WTC11 (cell line): ENCODE measurements around the gene CD93. TPM values are rescaled to one million over a fixed set of nuclear protein-coding genes. Genes with fewer than 3 reads are reported as not detected.

Source experiments
- ATAC-seq: fragments of 200-7000 bp; cut with Tn5 transposase; 2 replicates; pipeline ENCODE4 v1.10.0; 2021; ENCODE audit warnings: mild to moderate bottlenecking, moderate library complexity
- CTCF ChIA-PET: fragments of 300-600 bp; sonication (Branson Sonifier 250); formaldehyde crosslinking; loops from one replicate; lab custom pipeline; 2021; ENCODE audit warnings: antibody characterized with exemption; lab: Charles Lee
- POLR2A ChIA-PET: fragments of 350-600 bp; sonication (Branson Sonifier 250); formaldehyde crosslinking; loops from one replicate; lab custom pipeline; 2021; ENCODE audit warnings: antibody characterized with exemption; lab: Charles Lee
- DNase-seq: peaks from one replicate; pipeline ENCODE4 v3.0.0; 2021; ENCODE audit warnings: low spot score
- H3K27ac Mint-ChIP-seq: 2 replicates; pipeline ENCODE4 v1.8.0; 2021; ENCODE audit warnings: mixed read lengths
- H3K27me3 Mint-ChIP-seq: 2 replicates; pipeline ENCODE4 v1.8.0; 2021; ENCODE audit warnings: low read depth, mild to moderate bottlenecking, moderate library complexity, mixed read lengths
- H3K36me3 Mint-ChIP-seq: 2 replicates; pipeline ENCODE4 v1.8.0; 2021; ENCODE audit warnings: mixed read lengths
- H3K4me1 Mint-ChIP-seq: 2 replicates; pipeline ENCODE4 v1.8.0; 2022; ENCODE audit warnings: mixed read lengths
- H3K4me3 Mint-ChIP-seq: 2 replicates; pipeline ENCODE4 v1.8.0; 2021; ENCODE audit warnings: mild to moderate bottlenecking, moderate library complexity, mixed read lengths
- H3K9me3 Mint-ChIP-seq: 2 replicates; pipeline ENCODE4 v1.8.0; 2021; ENCODE audit warnings: mixed read lengths
- CTCF ChIP-seq: fragments of 200-600 bp; IDR thresholded peaks from 2 replicates; pipeline ENCODE4 v1.8.0; 2022; ENCODE audit warnings: antibody characterized with exemption
- ELF4 ChIP-seq: sonication (generic); formaldehyde crosslinking; IDR thresholded peaks from 2 replicates; pipeline ENCODE4 v1.8.1; 2022; ENCODE audit warnings: low read depth, mild to moderate bottlenecking, moderate library complexity, missing genetic modification reagents
- ETV6 ChIP-seq: sonication (generic); formaldehyde crosslinking; IDR thresholded peaks from 2 replicates; pipeline ENCODE4 v1.8.1; 2022; ENCODE audit warnings: mild to moderate bottlenecking, missing genetic modification reagents
- FOXK1 ChIP-seq: sonication (generic); formaldehyde crosslinking; IDR thresholded peaks from 2 replicates; pipeline ENCODE4 v1.8.0; 2022; ENCODE audit warnings: mild to moderate bottlenecking, moderate library complexity, missing genetic modification reagents
- GABPB1 ChIP-seq: sonication (generic); formaldehyde crosslinking; IDR thresholded peaks from 2 replicates; pipeline ENCODE4 v1.8.1; 2023; ENCODE audit warnings: mild to moderate bottlenecking, missing genetic modification reagents
- NFYB ChIP-seq: sonication (generic); formaldehyde crosslinking; conservative IDR thresholded peaks from 2 replicates; pipeline ENCODE4 v1.8.0; 2022; ENCODE audit warnings: low read depth, missing genetic modification reagents
- TEAD1 ChIP-seq: sonication (generic); formaldehyde crosslinking; IDR thresholded peaks from 2 replicates; pipeline ENCODE4 v1.8.0; 2022; ENCODE audit warnings: mild to moderate bottlenecking, missing genetic modification reagents
- ZBTB43 ChIP-seq: sonication (generic); formaldehyde crosslinking; IDR thresholded peaks from 2 replicates; pipeline ENCODE4 v1.8.1; 2023; ENCODE audit warnings: mild to moderate bottlenecking, missing genetic modification reagents
- ZNF396 ChIP-seq: fragments of 250-450 bp; sonication (Bioruptor Pico); IDR thresholded peaks from 2 replicates; pipeline ENCODE4 v1.8.0; 2021; ENCODE audit warnings: mild to moderate bottlenecking, moderate library complexity, borderline replicate concordance
- ZNF423 ChIP-seq: fragments of 250-450 bp; sonication (Bioruptor Pico); IDR thresholded peaks from 2 replicates; pipeline ENCODE4 v2.1.2; 2022; ENCODE audit warnings: mild to moderate bottlenecking, moderate library complexity
- total RNA-seq: library from RNA; stranded (reverse); gene quantifications from 3 replicates; pipeline ENCODE4 v1.2.3, GENCODE V29; 2021
- TF ChIP-seq, protein P1 (sequence below): fragments of 250-450 bp; sonication (Bioruptor Pico); IDR thresholded peaks from 2 replicates; pipeline ENCODE4 v1.9.0; 2021; ENCODE audit warnings: mild to moderate bottlenecking
- TF ChIP-seq, protein P2 (sequence below): sonication (generic); formaldehyde crosslinking; IDR thresholded peaks from 2 replicates; pipeline ENCODE4 v1.8.0; 2022; ENCODE audit warnings: missing genetic modification reagents
- TF ChIP-seq, protein P3 (sequence below): fragments of 250-450 bp; sonication (Bioruptor Pico); IDR thresholded peaks from 2 replicates; pipeline ENCODE4 v2.1.2; 2022; ENCODE audit warnings: mild to moderate bottlenecking, moderate library complexity

CD93 gene
- total RNA-seq, 1 experiment from 2014 or later = 0.09 TPM

- TF ChIP-seq ELF4 (CRISPR knock-in tag) (no peak), ZNF396 (no peak)
- TF ChIP-seq, protein P1, sequence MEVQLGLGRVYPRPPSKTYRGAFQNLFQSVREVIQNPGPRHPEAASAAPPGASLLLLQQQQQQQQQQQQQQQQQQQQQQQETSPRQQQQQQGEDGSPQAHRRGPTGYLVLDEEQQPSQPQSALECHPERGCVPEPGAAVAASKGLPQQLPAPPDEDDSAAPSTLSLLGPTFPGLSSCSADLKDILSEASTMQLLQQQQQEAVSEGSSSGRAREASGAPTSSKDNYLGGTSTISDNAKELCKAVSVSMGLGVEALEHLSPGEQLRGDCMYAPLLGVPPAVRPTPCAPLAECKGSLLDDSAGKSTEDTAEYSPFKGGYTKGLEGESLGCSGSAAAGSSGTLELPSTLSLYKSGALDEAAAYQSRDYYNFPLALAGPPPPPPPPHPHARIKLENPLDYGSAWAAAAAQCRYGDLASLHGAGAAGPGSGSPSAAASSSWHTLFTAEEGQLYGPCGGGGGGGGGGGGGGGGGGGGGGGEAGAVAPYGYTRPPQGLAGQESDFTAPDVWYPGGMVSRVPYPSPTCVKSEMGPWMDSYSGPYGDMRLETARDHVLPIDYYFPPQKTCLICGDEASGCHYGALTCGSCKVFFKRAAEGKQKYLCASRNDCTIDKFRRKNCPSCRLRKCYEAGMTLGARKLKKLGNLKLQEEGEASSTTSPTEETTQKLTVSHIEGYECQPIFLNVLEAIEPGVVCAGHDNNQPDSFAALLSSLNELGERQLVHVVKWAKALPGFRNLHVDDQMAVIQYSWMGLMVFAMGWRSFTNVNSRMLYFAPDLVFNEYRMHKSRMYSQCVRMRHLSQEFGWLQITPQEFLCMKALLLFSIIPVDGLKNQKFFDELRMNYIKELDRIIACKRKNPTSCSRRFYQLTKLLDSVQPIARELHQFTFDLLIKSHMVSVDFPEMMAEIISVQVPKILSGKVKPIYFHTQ (CRISPR knock-in tag) = no peak
These were observed 23.5 kb downstream of the CD93 start (continued) for GRCh38 chr20:23062632-23063031.

DNA sequence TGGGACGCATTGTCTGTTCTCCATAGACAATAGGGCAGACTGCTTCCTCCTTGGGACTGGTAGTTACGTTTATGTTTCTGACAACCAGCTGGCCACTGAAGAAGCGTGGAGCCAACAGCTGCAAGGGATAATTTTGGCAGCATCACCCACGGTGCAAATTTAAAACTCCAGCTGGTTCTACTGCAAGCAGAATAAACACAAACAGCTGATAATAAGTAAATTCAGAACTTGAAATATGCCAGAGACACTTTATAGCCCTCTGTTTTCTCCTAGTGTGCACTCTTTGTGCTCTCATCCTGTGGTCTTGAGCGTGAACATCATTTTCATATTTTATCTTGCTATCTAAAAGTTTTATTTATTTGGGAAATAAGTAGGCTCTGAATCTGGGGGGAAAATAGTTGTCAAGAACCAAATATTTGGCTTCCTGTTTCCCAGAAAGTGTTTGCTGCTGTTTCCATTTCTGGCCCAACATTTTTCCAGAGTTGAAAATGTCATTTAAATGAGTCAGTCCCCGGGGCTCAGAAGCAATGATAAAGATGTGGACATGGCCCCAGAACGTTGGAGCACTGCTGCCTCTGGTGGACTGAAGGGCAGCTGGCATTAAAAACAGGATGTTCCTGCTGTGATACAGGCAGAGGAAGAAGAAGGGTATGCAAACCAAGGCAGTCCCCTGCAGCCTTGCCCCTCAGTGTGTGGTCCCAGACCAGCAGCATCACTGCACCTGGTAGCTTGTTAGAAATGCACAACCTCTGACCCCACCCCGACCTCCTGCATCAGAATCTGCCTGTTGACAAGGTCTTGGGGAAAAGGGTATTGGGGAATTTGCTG lies 24.2 kb downstream of the CD93 start:
- TF ChIP-seq TEAD1 (CRISPR knock-in tag) (peak; percentile 77; the same call in 1 of the 2 replicates), CTCF (0 out of 2 replicates have a peak, but pooled peaks have one; percentile 14), ETV6 (peak; percentile 17; the same call in 1 of the 2 replicates), GABPB1 (no peak), NFYB (CRISPR knock-in tag) (no peak), ZNF423 (peak; percentile 54), ZBTB43 (CRISPR knock-in tag) (no peak), FOXK1 (CRISPR knock-in tag) (peak; percentile 65; the same call in 1 of the 2 replicates)
- TF ChIP-seq, protein P2, sequence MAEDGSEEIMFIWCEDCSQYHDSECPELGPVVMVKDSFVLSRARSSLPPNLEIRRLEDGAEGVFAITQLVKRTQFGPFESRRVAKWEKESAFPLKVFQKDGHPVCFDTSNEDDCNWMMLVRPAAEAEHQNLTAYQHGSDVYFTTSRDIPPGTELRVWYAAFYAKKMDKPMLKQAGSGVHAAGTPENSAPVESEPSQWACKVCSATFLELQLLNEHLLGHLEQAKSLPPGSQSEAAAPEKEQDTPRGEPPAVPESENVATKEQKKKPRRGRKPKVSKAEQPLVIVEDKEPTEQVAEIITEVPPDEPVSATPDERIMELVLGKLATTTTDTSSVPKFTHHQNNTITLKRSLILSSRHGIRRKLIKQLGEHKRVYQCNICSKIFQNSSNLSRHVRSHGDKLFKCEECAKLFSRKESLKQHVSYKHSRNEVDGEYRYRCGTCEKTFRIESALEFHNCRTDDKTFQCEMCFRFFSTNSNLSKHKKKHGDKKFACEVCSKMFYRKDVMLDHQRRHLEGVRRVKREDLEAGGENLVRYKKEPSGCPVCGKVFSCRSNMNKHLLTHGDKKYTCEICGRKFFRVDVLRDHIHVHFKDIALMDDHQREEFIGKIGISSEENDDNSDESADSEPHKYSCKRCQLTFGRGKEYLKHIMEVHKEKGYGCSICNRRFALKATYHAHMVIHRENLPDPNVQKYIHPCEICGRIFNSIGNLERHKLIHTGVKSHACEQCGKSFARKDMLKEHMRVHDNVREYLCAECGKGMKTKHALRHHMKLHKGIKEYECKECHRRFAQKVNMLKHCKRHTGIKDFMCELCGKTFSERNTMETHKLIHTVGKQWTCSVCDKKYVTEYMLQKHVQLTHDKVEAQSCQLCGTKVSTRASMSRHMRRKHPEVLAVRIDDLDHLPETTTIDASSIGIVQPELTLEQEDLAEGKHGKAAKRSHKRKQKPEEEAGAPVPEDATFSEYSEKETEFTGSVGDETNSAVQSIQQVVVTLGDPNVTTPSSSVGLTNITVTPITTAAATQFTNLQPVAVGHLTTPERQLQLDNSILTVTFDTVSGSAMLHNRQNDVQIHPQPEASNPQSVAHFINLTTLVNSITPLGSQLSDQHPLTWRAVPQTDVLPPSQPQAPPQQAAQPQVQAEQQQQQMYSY (CRISPR knock-in tag) = peak; percentile 58
- TF ChIP-seq, protein P3, sequence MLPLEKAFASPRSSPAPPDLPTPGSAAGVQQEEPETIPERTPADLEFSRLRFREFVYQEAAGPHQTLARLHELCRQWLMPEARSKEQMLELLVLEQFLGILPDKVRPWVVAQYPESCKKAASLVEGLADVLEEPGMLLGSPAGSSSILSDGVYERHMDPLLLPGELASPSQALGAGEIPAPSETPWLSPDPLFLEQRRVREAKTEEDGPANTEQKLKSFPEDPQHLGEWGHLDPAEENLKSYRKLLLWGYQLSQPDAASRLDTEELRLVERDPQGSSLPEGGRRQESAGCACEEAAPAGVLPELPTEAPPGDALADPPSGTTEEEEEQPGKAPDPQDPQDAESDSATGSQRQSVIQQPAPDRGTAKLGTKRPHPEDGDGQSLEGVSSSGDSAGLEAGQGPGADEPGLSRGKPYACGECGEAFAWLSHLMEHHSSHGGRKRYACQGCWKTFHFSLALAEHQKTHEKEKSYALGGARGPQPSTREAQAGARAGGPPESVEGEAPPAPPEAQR (CRISPR knock-in tag) = no peak
- H3K9me3 Mint-ChIP-seq = peaks cover 4% of the 10 kb centered on the region; the same call in 1 of the 2 replicates
- H3K36me3 Mint-ChIP-seq = no peaks in the 10 kb centered on the region
- CTCF ChIA-PET = interaction anchor here (0.5 to 6.0 kb wide), 21 partner anchors 8 to 370 kb away, joined by 3 to 103 read pairs (median 4); partner anchors contain the start of genes NXT1 and THBD
- H3K4me1 Mint-ChIP-seq = peaks cover 32% of the 10 kb centered on the region
- DNase-seq = peak; percentile 70
- H3K27ac Mint-ChIP-seq = peak overlapping the region; percentile 38
- H3K27me3 Mint-ChIP-seq = no peaks in the 10 kb centered on the region
- peak; percentile 95 for ATAC-seq
- H3K4me3 Mint-ChIP-seq = no peak overlapping the region
- POLR2A ChIA-PET = interaction anchor here (0.7 to 1.5 kb wide), 2 partner anchors 11 to 45 kb away, joined by 3 read pairs; no protein-coding TSS in a partner anchor
